Neutrophil (primary cell): ENCODE data around the gene SLIT2.

Source experiments
- H3K27ac ChIP-seq: fragments of 200-600 bp; sonication (generic); 2 replicates; pipeline ENCODE4 v1.5.1; 2016; ENCODE audit warnings: mild to moderate bottlenecking, moderate library complexity
- H3K27me3 ChIP-seq: fragments of 200-600 bp; sonication (generic); 2 replicates; pipeline ENCODE4 v1.6.0; 2016; ENCODE audit warnings: mild to moderate bottlenecking
- H3K36me3 ChIP-seq: fragments of 200-600 bp; sonication (generic); 2 replicates; pipeline ENCODE4 v1.5.1; 2017
- H3K4me1 ChIP-seq, 2 experiments: fragments of 200-600 bp in 1 of 2; sonication (generic) in 1 of 2; 1 replicate in 1 of 2; 2 replicates in 1 of 2; pipeline versions ENCODE4 v1.5.1 to v1.6.1; 2013 to 2016; ENCODE audit warnings: low read depth in 1 of 2, low read length in 1 of 2, mild to moderate bottlenecking in 1 of 2, moderate library complexity in 1 of 2; ENCODE audit not compliant: control insufficient read depth in 1 of 2, insufficient read depth in 1 of 2
- H3K4me3 ChIP-seq, 2 experiments: fragments of 200-600 bp in 1 of 2; sonication (generic) in 1 of 2; 1 replicate in 1 of 2; 2 replicates in 1 of 2; pipeline ENCODE4 v1.5.1; 2013 to 2016; ENCODE audit warnings: low read depth in 1 of 2, low read length in 1 of 2, mild to moderate bottlenecking in 1 of 2, moderate library complexity in 1 of 2
- H3K9me3 ChIP-seq: fragments of 200-600 bp; sonication (generic); 2 replicates; pipeline ENCODE4 v1.5.1; 2016
- TF ChIP-seq, protein P1 (sequence below): fragments of 200-600 bp; sonication (generic); IDR thresholded peaks from 2 replicates; pipeline ENCODE4 v1.5.1; 2016; ENCODE audit warnings: antibody characterized with exemption

Gene SLIT2

DNA sequence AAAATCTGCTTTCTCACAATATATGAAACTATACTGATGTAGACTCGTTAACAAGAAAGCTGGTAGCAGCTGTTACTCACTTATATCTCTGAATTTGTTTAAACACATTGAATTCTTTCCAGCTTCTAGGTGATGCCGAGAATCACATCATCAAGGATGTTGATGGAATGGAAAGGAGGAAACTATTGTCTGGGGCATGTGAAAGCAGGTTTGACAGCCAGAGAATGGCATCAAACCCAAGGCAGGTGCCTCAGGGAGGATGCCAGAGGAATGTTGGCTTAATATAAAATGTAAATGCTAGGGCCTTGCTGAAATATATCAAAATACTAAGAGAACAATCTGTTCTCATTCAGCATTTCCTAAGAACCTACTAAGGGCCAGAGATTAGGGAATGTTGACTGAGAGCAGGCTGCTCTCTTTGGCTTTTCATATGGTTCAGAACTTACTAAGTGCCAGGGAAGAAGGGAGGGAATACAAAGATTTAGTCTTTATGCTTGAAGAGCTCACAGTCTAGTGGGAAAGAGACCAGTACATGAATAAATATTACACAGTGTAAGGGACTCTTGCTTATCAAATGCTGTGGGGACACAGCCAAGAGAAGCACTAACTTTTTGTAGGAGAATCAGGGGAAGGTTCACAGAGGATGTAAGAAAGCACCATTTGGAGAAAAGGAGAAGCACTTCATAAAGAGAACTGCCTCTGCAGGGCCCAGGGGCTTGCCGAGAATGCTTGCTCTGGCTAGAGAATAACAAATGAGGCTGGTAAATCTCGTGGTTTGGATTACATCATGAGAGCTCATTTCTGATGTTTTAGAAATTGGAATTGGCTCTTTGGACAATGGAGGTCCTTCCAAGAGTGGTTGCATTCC lies 14.7 kb downstream of the SLIT2 start:
- Histone ChIP-seq H3K9me3 (no peaks in the 10 kb centered on the region), H3K4me3 (no peak overlapping the region), H3K27me3 (no peaks in the 10 kb centered on the region), H3K36me3 (no peaks in the 10 kb centered on the region), H3K4me1 (no peaks in the 10 kb centered on the region), H3K27ac (no peak overlapping the region)
- TF ChIP-seq, protein P1, sequence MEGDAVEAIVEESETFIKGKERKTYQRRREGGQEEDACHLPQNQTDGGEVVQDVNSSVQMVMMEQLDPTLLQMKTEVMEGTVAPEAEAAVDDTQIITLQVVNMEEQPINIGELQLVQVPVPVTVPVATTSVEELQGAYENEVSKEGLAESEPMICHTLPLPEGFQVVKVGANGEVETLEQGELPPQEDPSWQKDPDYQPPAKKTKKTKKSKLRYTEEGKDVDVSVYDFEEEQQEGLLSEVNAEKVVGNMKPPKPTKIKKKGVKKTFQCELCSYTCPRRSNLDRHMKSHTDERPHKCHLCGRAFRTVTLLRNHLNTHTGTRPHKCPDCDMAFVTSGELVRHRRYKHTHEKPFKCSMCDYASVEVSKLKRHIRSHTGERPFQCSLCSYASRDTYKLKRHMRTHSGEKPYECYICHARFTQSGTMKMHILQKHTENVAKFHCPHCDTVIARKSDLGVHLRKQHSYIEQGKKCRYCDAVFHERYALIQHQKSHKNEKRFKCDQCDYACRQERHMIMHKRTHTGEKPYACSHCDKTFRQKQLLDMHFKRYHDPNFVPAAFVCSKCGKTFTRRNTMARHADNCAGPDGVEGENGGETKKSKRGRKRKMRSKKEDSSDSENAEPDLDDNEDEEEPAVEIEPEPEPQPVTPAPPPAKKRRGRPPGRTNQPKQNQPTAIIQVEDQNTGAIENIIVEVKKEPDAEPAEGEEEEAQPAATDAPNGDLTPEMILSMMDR, result no peak

DNA sequence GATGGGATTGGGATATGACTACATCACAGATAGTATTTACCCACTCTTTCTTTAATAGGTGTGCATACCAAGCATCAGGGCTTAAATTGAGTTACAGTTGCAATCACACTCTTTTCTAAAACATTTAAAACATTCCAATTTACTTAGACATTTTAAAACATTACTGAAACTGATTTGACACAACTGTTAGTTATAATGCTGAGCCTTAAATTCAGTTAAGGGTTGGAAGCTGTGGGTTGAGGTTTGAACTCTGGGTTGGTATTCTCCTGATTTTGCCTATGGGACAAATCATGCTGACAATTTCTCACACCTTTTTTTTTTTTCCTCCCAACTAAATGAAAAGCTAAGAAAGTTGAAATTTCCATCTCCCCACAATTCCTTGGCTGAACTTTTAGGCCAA lies 16.3 kb downstream of the SLIT2 start:
- H3K36me3 ChIP-seq, result no peaks in the 10 kb centered on the region
- H3K27me3 ChIP-seq, result no peaks in the 10 kb centered on the region
- no peak overlapping the region for H3K4me3 ChIP-seq
- H3K9me3 ChIP-seq, result no peaks in the 10 kb centered on the region
- no peaks in the 10 kb centered on the region for H3K4me1 ChIP-seq
- H3K27ac ChIP-seq, result no peak overlapping the region
- TF ChIP-seq, protein P1, result no peak

DNA sequence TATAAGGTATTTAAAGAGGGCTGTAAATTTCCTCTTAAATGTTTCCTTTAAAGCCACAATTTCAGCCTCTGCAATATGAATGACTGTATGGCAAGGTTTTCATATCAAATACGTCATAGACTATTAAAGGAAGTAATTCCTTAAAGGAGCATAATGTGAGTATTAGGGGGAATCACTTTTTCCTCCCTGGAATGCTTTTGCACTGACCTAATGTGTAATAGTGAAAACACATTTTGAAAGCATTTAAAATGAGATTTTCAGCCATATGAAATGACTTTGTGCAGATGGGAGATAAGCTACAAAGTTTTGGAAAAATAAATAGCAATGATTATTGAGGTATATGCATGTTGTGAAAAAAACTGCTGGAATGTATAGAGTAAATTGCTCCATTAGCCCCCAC lies 17.6 kb downstream of the SLIT2 start:
- H3K36me3 ChIP-seq, result no peaks in the 10 kb centered on the region

DNA sequence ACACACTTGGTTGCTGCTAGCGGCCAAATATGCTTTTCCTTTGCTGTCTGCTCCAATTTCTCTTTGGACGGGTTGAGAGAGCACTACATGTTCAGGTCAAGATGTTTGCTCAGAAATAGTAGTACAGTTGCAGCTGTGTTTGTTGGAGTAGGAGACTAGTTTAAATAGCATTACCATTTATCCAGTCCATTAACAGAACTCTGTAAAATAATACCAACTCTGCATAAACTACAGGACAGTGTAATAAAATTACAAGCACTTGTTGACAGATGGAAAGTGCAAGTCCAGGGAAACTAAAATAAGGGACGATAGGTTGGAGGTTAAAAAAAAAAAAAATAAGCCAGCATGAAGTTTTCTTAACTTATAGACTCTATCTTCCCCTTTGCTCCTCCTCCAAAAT lies 20.2 kb downstream of the SLIT2 start:
- H3K9me3 ChIP-seq, result no peaks in the 10 kb centered on the region
- H3K4me1 ChIP-seq, result no peaks in the 10 kb centered on the region
- H3K27me3 ChIP-seq, result no peaks in the 10 kb centered on the region
- TF ChIP-seq, protein P1, result no peak
- H3K27ac ChIP-seq, result no peak overlapping the region
- no peak overlapping the region for H3K4me3 ChIP-seq
- H3K36me3 ChIP-seq, result no peaks in the 10 kb centered on the region

More for the DNA sequence above, 17.6 kb downstream of the SLIT2 start:
- H3K27me3 ChIP-seq, result no peaks in the 10 kb centered on the region
- no peak overlapping the region for H3K4me3 ChIP-seq
- TF ChIP-seq, protein P1, result no peak
- no peak overlapping the region for H3K27ac ChIP-seq
- H3K9me3 ChIP-seq, result no peaks in the 10 kb centered on the region
- H3K4me1 ChIP-seq, result no peaks in the 10 kb centered on the region

DNA sequence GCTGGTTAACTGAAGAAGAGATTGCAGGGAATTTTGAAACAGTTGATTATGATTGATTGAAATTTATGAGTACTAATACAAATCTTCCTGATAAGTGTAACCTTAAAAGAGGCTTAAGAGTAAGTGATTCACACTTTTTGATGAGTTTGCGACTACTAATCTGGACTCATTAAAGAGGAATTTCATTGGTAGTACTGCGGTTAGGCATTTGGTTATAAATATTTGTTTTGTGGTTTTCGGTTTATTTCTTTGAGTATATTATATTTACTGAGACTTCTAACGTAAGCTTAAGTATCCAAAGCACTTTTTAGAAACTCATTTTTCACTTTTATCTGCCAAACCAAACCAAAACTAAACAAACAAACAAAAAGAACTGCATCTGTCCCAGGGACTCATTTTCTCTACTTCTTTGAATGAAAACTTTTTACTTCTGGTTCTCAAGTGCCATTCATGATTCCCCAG lies 20.7 kb downstream of the SLIT2 start:
- TF ChIP-seq, protein P1, result no peak
- no peaks in the 10 kb centered on the region for H3K9me3 ChIP-seq
- no peaks in the 10 kb centered on the region for H3K4me1 ChIP-seq
- H3K36me3 ChIP-seq, result no peaks in the 10 kb centered on the region
- no peaks in the 10 kb centered on the region for H3K27me3 ChIP-seq
- H3K27ac ChIP-seq, result no peak overlapping the region
- H3K4me3 ChIP-seq, result no peak overlapping the region
